ENCODE data around the gene PHF3. TPM values are rescaled to one million over a fixed set of nuclear protein-coding genes. Genes with fewer than 3 reads are reported as not detected.

Gene PHF3
- total and polyA plus RNA-seq, 2 donors (not counting 1 experiment from before 2014, with no cell fraction given), result 13.5 to 111 TPM

DNA sequence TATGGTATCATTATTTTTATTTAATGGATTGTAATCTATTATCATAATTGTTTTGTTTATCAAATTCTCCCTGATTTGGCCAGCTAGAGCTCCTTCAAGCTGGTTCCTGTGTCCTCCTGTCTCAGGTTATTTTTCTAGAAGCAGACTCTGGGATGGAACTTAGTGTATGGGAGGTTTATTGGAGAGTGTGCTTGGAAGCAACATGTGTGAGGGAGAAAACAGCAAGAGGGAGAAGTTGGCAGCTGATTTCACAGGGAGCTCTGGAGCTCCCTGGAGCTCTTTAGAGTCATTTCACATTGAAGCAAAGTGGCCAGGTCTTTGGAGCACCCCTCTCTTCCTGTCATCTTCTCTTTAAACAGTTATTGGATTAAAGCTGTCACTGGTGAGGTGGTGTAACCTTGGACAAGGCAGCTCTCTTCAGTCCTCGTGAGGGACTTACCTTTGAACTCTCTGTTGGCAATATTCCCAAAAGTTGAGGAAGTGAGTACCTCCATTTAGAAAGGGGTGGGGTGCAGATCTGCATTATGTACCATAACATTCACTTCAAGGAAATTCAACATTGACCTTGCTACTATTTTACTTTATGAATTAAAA, 103.6 kb downstream of the PHF3 start:
- DNase-seq (no peak), ATAC-seq (ENCODE audit: low read depth) (no peak)
- Histone ChIP-seq H2AFZ (ENCODE audit: insufficient read depth, low read depth, low read length, poor library complexity, severe bottlenecking) (no peak overlapping the region), H3K9ac (ENCODE audit: low read length) (no peak overlapping the region), H3K79me2 (ENCODE audit: control insufficient read depth, insufficient read depth, low read length) (no peaks in the 10 kb centered on the region), H4K20me1 (ENCODE audit: control insufficient read depth, insufficient read depth, low read length, poor library complexity, severe bottlenecking) (no peaks in the 10 kb centered on the region), H3K4me2 (replicated peaks; ENCODE audit: low read depth, low read length, poor library complexity, severe bottlenecking) (no peak overlapping the region), H3K27me3 (replicated peaks in 1 of 4; ENCODE audit: control extremely low read depth in 1 of 4, control insufficient read depth in 3 of 4, insufficient read depth in 4 of 4, low read length in 3 of 4) (no peaks in the 10 kb centered on the region), H3K4me1 (ENCODE audit: control insufficient read depth in 2 of 2, insufficient read depth in 2 of 2, low read length in 2 of 2) (no peaks in the 10 kb centered on the region), H3K9me3 (ENCODE audit: control extremely low read depth in 1 of 3, control insufficient read depth in 2 of 3, insufficient read depth in 1 of 3, low read length in 2 of 3) (no peaks in the 10 kb centered on the region), H3K4me3 (ENCODE audit: control extremely low read depth in 1 of 5, extremely low read depth in 1 of 5, insufficient read depth in 1 of 5, low read depth in 2 of 5, low read length in 4 of 5) (no peak overlapping the region), H3K36me3 (replicated peaks in 1 of 2; ENCODE audit: control extremely low read depth in 1 of 2, control insufficient read depth in 1 of 2, extremely low read depth in 1 of 2, insufficient read depth in 2 of 2, low read length in 1 of 2) (no peaks in the 10 kb centered on the region), H3K27ac (ENCODE audit: low read length in 2 of 2) (no peak overlapping the region)
- H3K27me3 Mint-ChIP-seq, result no peaks in the 10 kb centered on the region
- intact Hi-C loops (cut with micrococcal nuclease), result no loop called here
- H3K9me3 Mint-ChIP-seq (ENCODE audit: insufficient read depth), result peaks cover 6% of the 10 kb centered on the region
- no CpG with 5 or more reads among the region's 1 CpG for WGBS (ENCODE audit: insufficient coverage)
- CTCF ChIA-PET, result interaction anchor here (0.5 to 1.6 kb wide), 2 partner anchors 138 to 142 kb away, joined by 4 to 6 read pairs; no protein-coding TSS in a partner anchor
- no peaks in the 10 kb centered on the region for H3K4me1 Mint-ChIP-seq
- H3K4me3 Mint-ChIP-seq, result no peak overlapping the region
- H3K27ac Mint-ChIP-seq, result no peak overlapping the region
- POLR2A ChIA-PET, result interaction anchor here (0.6 kb wide), 1 partner anchor 13 kb away, joined by 6 read pairs; no protein-coding TSS in a partner anchor
- TF ChIP-seq, protein P1, sequence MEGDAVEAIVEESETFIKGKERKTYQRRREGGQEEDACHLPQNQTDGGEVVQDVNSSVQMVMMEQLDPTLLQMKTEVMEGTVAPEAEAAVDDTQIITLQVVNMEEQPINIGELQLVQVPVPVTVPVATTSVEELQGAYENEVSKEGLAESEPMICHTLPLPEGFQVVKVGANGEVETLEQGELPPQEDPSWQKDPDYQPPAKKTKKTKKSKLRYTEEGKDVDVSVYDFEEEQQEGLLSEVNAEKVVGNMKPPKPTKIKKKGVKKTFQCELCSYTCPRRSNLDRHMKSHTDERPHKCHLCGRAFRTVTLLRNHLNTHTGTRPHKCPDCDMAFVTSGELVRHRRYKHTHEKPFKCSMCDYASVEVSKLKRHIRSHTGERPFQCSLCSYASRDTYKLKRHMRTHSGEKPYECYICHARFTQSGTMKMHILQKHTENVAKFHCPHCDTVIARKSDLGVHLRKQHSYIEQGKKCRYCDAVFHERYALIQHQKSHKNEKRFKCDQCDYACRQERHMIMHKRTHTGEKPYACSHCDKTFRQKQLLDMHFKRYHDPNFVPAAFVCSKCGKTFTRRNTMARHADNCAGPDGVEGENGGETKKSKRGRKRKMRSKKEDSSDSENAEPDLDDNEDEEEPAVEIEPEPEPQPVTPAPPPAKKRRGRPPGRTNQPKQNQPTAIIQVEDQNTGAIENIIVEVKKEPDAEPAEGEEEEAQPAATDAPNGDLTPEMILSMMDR (IDR thresholded peaks at IDR 0.05), result no peak
- TF ChIP-seq EZH2 (IDR thresholded peaks at IDR 0.05; ENCODE audit: borderline replicate concordance, insufficient read depth, low read depth, low read length, poor library complexity, severe bottlenecking), result no peak

DNA sequence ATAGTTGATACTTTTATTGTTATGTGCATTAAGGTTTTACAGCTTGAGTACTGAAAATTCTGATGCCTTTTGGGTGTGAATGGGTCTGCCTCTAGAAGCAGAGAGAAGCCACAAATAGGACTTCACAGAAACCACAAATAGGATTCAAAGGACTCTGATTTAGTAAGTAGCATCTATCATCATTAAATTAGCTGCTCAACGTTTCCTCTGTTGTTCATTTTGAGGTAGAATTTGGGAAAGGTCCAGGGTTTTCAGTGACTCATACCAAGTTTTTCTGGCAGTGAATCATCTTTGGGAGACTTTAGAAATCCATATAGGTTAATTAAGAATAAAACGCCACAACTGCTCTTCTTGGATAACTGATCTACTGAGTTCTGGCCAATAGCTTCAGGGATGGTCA, 105.1 kb downstream of the PHF3 start:
- Histone ChIP-seq H3K79me2 (ENCODE audit: control insufficient read depth, insufficient read depth, low read length) (no peaks in the 10 kb centered on the region), H3K27ac (ENCODE audit: low read length in 2 of 2) (no peak overlapping the region), H3K27me3 (replicated peaks in 1 of 4; ENCODE audit: control extremely low read depth in 1 of 4, control insufficient read depth in 3 of 4, insufficient read depth in 4 of 4, low read length in 3 of 4) (no peaks in the 10 kb centered on the region), H3K4me2 (replicated peaks; ENCODE audit: low read depth, low read length, poor library complexity, severe bottlenecking) (no peak overlapping the region), H2AFZ (ENCODE audit: insufficient read depth, low read depth, low read length, poor library complexity, severe bottlenecking) (no peak overlapping the region), H3K4me1 (ENCODE audit: control insufficient read depth in 2 of 2, insufficient read depth in 2 of 2, low read length in 2 of 2) (no peaks in the 10 kb centered on the region), H3K9ac (ENCODE audit: low read length) (no peak overlapping the region), H3K9me3 (ENCODE audit: control extremely low read depth in 1 of 3, control insufficient read depth in 2 of 3, insufficient read depth in 1 of 3, low read length in 2 of 3) (no peaks in the 10 kb centered on the region), H3K4me3 (ENCODE audit: control extremely low read depth in 1 of 5, extremely low read depth in 1 of 5, insufficient read depth in 1 of 5, low read depth in 2 of 5, low read length in 4 of 5) (no peak overlapping the region), H4K20me1 (ENCODE audit: control insufficient read depth, insufficient read depth, low read length, poor library complexity, severe bottlenecking) (no peaks in the 10 kb centered on the region), H3K36me3 (replicated peaks in 1 of 2; ENCODE audit: control extremely low read depth in 1 of 2, control insufficient read depth in 1 of 2, extremely low read depth in 1 of 2, insufficient read depth in 2 of 2, low read length in 1 of 2) (no peaks in the 10 kb centered on the region)
- Mint-ChIP-seq H3K4me3 (no peak overlapping the region), H3K4me1 (no peaks in the 10 kb centered on the region), H3K9me3 (ENCODE audit: insufficient read depth) (peaks cover under 1% of the 10 kb centered on the region), H3K27me3 (peaks cover 3% of the 10 kb centered on the region), H3K27ac (no peak overlapping the region)
- intact Hi-C loops (cut with micrococcal nuclease), result no loop called here
- ChIA-PET CTCF (interaction anchor here (0.9 kb wide), 1 partner anchor 23 kb away, joined by 3 read pairs; no protein-coding TSS in a partner anchor), POLR2A (no interaction called here)
- TF ChIP-seq, protein P1 (IDR thresholded peaks at IDR 0.05), result no peak
- no peak for ATAC-seq (ENCODE audit: low read depth)
- DNase-seq, result no peak
- WGBS (ENCODE audit: insufficient coverage), result no CpG with 5 or more reads among the region's 2 CpGs
